SK-N-MC (cell line): ENCODE data around the gene INHA.

Source experiments
- DNase-seq: peaks from one replicate; pipeline ENCODE4 v3.0.0-alpha.2; 2011; ENCODE audit warnings: low read depth, low spot score
- H3K27ac ChIP-seq: fragments of 200-600 bp; sonication (generic); 2 replicates; pipeline ENCODE4 v1.5.1; 2016; ENCODE audit warnings: mixed run types
- H3K36me3 ChIP-seq: fragments of 200-600 bp; sonication (generic); 2 replicates; pipeline ENCODE4 v1.6.1; 2017; ENCODE audit warnings: antibody characterized with exemption, low read length, mixed read lengths; ENCODE audit not compliant: insufficient read depth
- H3K4me3 ChIP-seq: fragments of 200-600 bp; sonication (generic); 2 replicates; pipeline ENCODE4 v1.5.1; 2016
- H3K9ac ChIP-seq: fragments of 200-600 bp; sonication (generic); 2 replicates; pipeline ENCODE4 v1.8.0; 2017; ENCODE audit warnings: mixed run types, mixed read lengths; ENCODE audit not compliant: insufficient read length
- H3K9me3 ChIP-seq: fragments of 200-600 bp; sonication (generic); 2 replicates; pipeline ENCODE4 v1.6.1; 2017; ENCODE audit warnings: low read depth, mild to moderate bottlenecking, antibody characterized with exemption, low read length, moderate library complexity, mixed read lengths
- EZH2 ChIP-seq: fragments of 200-600 bp; sonication (generic); IDR thresholded peaks from one replicate; pipeline ENCODE4 v1.6.1; 2017; ENCODE audit warnings: antibody characterized with exemption
- FOXP2 ChIP-seq: optimal IDR thresholded peaks from 2 replicates; pipeline ENCODE3; 2011; ENCODE audit warnings: mild to moderate bottlenecking, moderate library complexity; ENCODE audit not compliant: insufficient read depth; ENCODE audit errors: extremely low read length, control extremely low read depth
- POLR2AphosphoS5 ChIP-seq: IDR thresholded peaks from 2 replicates; pipeline ENCODE4 v1.6.1; 2012; ENCODE audit warnings: mild to moderate bottlenecking, low read depth, low read length, borderline replicate concordance

The INHA gene

DNA sequence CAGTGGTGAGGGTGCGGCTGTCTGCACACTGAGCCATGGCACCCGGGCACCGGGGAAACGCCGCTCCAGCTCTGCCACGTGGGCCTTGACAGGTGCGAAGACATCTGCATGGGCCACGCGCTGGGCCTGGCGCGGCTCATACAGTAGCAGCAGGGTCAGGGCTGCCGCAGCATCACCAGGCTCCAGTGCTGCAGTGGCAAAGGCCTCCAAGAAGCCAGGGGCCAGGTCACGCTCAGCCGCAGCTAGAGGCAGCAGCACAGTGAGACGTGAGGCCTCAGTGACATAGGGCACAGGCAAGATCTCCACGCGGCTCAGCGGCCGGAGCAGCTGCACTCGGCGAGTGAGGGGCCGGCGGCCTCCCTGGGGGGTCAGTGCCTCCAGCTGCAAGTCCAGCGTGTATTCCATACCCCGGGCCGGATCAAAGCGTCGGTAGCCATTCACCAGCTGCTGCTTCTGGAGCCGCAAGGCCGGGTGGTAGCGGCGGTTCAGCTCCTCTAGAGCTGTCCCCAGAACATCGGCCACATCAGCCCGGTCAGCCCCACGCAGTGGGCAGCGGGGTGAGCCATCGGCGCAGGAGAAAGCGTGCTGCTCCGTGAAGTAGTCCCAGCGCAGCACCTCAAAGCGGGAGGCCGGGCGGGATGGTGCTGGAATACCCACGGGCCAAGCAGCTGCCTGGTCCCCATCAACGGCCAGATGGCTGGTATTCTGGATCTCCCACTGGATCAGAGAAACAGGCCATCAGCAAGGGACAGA, 32.0 kb upstream of the INHA start:
- no peak for DNase-seq
- H3K27ac ChIP-seq: no peak overlapping the region
- no peaks in the 10 kb centered on the region for H3K36me3 ChIP-seq
- no peak overlapping the region for H3K4me3 ChIP-seq
- H3K9ac ChIP-seq: no peak overlapping the region
- TF ChIP-seq EZH2: no peak
- no peak for TF ChIP-seq FOXP2
- TF ChIP-seq POLR2AphosphoS5: no peak
- H3K9me3 ChIP-seq: no peaks in the 10 kb centered on the region

DNA sequence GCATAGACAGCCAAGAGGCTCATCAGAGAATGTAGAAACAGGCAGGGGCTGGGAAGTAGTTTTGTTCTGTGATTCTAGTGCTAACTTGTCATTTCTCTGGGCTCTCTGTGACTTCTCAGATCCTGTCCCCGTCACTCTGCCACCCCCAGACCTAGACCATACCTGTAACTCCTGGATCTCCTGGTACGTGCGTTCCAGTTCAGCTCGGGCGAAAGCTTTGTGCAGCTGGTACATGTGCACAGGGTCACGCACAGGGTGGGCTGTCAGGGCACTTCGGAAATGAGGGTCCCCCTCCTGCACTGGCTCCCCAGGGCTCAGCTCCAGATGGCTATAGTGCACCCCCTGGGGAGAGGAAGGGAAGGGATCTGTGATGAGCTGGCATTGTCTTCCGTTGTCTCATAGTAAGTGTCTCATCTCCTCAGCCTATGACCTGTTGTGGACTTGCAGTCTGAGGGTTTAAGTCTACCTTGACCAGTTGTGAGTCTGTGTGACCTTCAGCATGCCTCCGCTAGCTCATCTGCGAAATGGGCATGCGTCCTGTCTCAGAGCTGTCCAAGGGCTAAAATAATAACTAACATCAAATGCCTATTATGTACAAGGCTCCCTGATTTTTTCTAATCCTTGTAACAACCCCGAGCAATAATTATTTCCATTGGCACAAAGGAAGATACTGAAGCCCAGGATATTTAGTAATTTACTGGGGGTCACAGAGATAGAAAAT, 31.2 kb upstream of the INHA start:
- no peak for DNase-seq
- Histone ChIP-seq H3K27ac (no peak overlapping the region), H3K9me3 (no peaks in the 10 kb centered on the region), H3K9ac (no peak overlapping the region), H3K4me3 (no peak overlapping the region), H3K36me3 (no peaks in the 10 kb centered on the region)
- TF ChIP-seq EZH2 (no peak), POLR2AphosphoS5 (no peak), FOXP2 (no peak)

DNA sequence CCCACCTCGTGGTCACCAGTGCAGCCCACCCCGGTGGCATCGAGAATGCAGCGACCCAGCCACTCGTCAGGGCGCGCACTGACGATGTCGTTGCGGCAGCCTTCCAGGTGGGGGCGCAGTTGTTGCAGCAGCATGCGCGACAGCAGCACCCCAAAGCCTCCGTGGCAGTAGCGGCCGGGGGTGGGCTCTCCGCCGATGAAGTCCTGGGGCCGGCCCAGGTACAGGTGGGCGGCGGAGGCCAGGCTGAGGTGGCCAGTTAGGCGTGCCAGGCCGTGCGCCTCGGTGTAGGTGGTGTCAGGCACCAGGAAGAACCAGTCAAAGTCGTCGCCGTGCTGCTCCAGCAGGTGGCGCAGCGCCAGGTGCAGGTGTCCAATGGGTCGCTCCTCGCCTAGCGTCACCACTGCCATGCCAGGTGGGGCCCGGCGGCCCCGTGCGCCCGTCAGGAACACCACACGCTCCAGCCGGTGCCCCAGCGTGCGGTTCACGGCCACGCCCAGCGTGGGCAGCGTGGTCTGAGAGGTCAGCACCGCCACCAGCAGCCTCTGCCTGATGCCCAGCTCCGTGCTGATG, 30.4 kb upstream of the INHA start:
- H3K9me3 ChIP-seq: no peaks in the 10 kb centered on the region
- H3K36me3 ChIP-seq: no peaks in the 10 kb centered on the region
- no peak for TF ChIP-seq FOXP2
- no peak for TF ChIP-seq EZH2
- TF ChIP-seq POLR2AphosphoS5: no peak
- H3K4me3 ChIP-seq: peak overlapping the region; percentile 83
- no peak overlapping the region for H3K9ac ChIP-seq
- no peak overlapping the region for H3K27ac ChIP-seq
- DNase-seq: no peak

DNA sequence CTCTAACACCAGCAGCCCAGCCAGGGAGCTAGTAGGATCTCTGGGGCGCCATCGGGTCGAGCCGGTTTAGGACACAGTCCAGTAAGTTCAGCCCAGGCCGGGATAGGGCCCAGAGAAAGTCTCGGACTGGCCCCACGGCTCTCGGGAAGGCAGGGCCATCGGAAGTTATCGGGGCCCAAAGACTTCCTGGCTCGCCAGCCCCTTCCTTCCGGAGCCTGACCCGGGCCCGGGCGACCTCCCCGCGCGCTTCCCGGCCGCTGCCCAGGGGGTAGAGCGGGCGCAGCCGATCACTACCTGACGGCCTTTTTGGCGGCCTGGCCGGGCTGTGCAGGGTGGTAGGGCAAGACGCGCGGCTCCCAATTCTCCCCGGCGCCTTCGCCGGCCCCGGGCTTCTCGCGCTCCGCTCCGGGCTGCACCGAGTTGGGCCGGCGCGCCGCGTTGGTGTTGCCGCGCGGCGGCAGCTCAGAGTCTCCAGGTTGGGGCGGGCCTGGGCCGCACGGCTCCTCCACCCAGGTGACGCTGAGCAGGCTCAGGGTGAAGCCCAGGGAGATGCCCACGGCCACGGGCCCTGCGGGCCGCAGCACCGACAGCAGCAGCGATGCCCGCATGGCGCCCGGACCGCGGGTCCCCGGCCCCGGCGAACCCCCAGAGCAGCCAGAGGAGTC, 29.0 kb upstream of the INHA start:
- Histone ChIP-seq H3K4me3 (peak overlapping the region; percentile 78), H3K36me3 (no peaks in the 10 kb centered on the region), H3K27ac (no peak overlapping the region), H3K9me3 (no peaks in the 10 kb centered on the region), H3K9ac (peak overlapping the region; percentile 59)
- no peak for TF ChIP-seq FOXP2
- TF ChIP-seq POLR2AphosphoS5: no peak
- no peak for TF ChIP-seq EZH2
- no peak for DNase-seq

DNA sequence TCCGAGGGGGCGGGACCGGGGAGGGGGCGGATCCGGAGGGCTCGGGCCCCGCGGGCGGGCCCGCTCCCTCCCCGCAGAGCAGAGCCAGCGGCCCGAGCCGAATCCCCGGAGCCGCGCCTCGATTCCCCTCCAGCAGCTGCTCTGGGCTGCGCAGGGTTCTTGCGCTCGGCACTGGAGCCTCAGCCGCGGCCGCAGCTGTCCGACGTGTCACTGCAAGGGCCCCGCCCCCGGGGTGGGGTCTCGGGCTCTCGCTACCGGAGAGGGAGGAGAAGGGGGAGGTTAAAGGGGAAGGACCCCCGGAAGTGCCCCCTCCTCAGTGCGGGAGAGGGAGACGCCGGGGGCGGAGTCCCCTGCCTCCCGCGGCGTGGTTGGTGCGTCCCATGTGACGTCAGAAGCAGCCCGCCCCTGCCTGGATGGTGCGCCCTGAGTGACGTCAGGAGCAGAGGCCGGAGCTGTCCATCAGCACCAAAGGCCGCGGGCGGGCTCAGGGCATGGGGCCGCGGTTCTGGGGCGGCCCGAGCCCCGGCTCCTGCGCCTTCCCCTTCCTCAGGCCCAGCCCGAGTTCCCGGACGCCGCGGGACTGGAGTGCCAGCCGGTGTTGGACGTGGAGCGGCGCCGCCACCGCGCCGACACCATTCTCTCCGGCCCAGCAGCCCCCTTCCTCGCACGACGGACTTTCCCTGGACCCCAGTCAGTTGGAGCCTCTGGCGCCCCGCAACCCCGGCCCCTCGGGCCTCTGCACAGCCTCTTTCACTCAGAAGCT, 28.3 kb upstream of the INHA start, which contains the start of the genes CHPF and TMEM198:
CHPF (minus strand) TSS at position 214 of the 763 bp plus-strand sequence. CDS start 271 bp downstream, outside the sequence.
TMEM198 (plus strand) TSS at position 433 of the 763 bp plus-strand sequence. CDS start 700 bp downstream, outside the sequence.
- Histone ChIP-seq H3K36me3 (no peaks in the 10 kb centered on the region), H3K4me3 (peak within 1 kb of the TSS; percentile 78), H3K9me3 (no peaks in the 10 kb centered on the region), H3K9ac (peak within 1 kb of the TSS; percentile 59), H3K27ac (no peak within 1 kb of the TSS)
- peak; percentile 70 for DNase-seq
- TF ChIP-seq EZH2: no peak
- TF ChIP-seq POLR2AphosphoS5: peak; percentile 36; the same call in 1 of the 2 replicates
- TF ChIP-seq FOXP2: peak; percentile 92

DNA sequence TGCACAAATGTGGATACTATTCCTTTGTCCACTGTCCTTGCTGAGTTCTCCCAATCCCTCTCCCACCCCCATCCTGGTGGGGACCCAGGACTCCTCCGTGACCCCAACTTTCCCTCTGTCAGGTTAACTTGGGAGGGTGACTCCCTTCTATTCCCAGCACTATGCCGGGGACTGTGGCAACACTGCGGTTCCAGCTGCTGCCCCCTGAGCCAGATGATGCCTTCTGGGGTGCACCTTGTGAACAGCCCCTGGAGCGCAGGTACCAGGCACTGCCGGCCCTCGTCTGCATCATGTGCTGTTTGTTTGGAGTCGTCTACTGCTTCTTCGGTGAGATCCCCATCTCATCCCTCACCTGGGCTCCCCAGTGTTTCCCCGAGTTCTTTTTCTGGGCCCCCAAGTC, 27.5 kb upstream of the INHA start:
- H3K4me3 ChIP-seq: no peak overlapping the region
- H3K9me3 ChIP-seq: no peaks in the 10 kb centered on the region
- no peak for TF ChIP-seq EZH2
- TF ChIP-seq FOXP2: no peak
- no peak for TF ChIP-seq POLR2AphosphoS5
- no peak overlapping the region for H3K27ac ChIP-seq
- no peak overlapping the region for H3K9ac ChIP-seq
- H3K36me3 ChIP-seq: no peaks in the 10 kb centered on the region
- no peak for DNase-seq

DNA sequence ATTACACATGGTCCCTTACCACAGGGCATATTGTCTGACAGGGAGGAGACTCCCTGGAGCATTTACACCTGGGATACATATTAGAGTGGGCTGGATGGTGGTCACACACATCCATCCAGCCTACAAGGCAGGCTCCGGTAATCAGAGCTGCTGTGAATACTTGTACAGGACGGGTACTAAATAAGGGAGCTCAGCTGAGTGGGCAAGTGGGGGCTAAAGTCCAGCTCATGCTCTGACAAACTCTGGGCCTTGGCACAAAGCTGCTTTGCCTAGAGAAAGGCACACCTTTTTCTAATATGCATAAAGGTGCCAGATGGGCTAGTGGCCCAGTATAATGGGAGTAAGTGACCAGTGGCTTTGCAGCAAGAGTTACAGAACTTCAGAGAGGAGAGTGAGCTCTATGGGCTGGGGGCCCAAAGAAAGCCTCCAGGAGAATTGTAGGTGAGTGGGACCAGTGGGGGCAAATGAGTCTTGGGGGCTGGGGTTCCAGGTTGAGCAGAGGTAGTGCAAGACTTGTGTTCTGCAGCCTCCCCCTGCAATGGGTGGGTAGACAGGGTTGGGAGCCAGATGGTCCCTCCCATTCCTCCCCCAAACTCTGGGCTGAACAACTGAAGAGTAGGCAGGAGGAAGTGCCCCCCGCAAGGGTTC, 26.7 kb upstream of the INHA start:
- no peaks in the 10 kb centered on the region for H3K36me3 ChIP-seq
- DNase-seq: no peak
- H3K9me3 ChIP-seq: no peaks in the 10 kb centered on the region
- no peak overlapping the region for H3K27ac ChIP-seq
- H3K4me3 ChIP-seq: no peak overlapping the region
- TF ChIP-seq FOXP2 (no peak), POLR2AphosphoS5 (no peak), EZH2 (no peak)
- no peak overlapping the region for H3K9ac ChIP-seq
